ENCODE measurements around the gene MOB3A. TPM values are rescaled to one million over a fixed set of nuclear protein-coding genes. Genes with fewer than 3 reads are reported as not detected.

MOB3A gene
- total and polyA plus RNA-seq, 9 of the 15 experiments (the other 6 are each of a cell fraction or from before 2014, with no cell fraction given), result 1.1 to 24.1 (median 6.0) TPM

DNA sequence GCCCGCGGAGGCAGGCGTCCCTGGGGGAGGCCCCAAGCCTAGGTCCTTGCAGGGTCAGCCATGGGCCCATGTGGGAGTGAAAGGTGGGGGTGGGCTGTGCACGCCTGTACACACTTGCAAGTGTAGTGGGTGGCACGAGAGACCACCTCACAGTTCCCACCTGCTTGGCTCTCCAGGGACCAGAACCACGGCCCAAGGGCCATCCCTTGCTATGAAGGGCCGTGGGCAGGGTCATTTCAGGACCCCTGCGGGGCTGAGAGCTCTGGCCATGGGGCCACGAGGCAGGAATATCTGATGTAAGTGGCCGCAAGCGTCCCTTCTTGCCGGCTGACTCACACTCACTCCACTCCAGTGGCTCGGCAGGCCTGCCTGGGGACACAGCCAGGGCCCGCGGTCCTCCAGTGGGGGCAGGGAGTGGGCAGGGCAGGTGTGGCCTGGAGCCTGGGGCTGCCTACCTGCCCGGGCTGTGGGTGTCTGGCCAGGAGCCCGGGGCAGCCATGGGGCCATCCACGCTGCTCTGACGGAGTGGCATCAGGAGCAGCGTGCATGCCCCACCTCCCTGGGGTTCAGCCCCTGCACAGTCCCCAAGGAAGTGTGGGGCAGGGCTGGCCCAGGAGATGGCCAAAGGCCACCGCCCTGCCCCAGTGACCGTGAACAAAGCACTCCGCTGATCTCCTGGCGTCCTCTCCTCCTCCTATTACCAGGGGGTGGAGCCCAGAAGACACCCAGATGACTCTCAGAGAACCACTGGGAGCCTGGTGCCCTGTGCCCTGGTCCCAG lies 36.5 kb downstream of the MOB3A start (continued):
- TF ChIP-seq, protein P1, sequence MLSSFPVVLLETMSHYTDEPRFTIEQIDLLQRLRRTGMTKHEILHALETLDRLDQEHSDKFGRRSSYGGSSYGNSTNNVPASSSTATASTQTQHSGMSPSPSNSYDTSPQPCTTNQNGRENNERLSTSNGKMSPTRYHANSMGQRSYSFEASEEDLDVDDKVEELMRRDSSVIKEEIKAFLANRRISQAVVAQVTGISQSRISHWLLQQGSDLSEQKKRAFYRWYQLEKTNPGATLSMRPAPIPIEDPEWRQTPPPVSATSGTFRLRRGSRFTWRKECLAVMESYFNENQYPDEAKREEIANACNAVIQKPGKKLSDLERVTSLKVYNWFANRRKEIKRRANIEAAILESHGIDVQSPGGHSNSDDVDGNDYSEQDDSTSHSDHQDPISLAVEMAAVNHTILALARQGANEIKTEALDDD (IDR thresholded peaks at IDR 0.05), result no peak
- TF ChIP-seq, protein P2, sequence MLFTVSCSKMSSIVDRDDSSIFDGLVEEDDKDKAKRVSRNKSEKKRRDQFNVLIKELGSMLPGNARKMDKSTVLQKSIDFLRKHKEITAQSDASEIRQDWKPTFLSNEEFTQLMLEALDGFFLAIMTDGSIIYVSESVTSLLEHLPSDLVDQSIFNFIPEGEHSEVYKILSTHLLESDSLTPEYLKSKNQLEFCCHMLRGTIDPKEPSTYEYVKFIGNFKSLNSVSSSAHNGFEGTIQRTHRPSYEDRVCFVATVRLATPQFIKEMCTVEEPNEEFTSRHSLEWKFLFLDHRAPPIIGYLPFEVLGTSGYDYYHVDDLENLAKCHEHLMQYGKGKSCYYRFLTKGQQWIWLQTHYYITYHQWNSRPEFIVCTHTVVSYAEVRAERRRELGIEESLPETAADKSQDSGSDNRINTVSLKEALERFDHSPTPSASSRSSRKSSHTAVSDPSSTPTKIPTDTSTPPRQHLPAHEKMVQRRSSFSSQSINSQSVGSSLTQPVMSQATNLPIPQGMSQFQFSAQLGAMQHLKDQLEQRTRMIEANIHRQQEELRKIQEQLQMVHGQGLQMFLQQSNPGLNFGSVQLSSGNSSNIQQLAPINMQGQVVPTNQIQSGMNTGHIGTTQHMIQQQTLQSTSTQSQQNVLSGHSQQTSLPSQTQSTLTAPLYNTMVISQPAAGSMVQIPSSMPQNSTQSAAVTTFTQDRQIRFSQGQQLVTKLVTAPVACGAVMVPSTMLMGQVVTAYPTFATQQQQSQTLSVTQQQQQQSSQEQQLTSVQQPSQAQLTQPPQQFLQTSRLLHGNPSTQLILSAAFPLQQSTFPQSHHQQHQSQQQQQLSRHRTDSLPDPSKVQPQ (CRISPR knock-in tag; IDR thresholded peaks at IDR 0.05; ENCODE audit: borderline replicate concordance), result no peak
- TF ChIP-seq ZBTB1 (CRISPR knock-in tag; IDR thresholded peaks at IDR 0.05; ENCODE audit: borderline replicate concordance, low read depth) (no peak), CEBPG (CRISPR knock-in tag; IDR thresholded peaks at IDR 0.05) (peak; percentile 100), CEBPG (tag; conservative IDR thresholded peaks at IDR 0.05 in 1 of 2, IDR thresholded peaks at IDR 0.05 in 1 of 2) (peak; percentile 93 to 99)
- TF ChIP-seq, protein P3, sequence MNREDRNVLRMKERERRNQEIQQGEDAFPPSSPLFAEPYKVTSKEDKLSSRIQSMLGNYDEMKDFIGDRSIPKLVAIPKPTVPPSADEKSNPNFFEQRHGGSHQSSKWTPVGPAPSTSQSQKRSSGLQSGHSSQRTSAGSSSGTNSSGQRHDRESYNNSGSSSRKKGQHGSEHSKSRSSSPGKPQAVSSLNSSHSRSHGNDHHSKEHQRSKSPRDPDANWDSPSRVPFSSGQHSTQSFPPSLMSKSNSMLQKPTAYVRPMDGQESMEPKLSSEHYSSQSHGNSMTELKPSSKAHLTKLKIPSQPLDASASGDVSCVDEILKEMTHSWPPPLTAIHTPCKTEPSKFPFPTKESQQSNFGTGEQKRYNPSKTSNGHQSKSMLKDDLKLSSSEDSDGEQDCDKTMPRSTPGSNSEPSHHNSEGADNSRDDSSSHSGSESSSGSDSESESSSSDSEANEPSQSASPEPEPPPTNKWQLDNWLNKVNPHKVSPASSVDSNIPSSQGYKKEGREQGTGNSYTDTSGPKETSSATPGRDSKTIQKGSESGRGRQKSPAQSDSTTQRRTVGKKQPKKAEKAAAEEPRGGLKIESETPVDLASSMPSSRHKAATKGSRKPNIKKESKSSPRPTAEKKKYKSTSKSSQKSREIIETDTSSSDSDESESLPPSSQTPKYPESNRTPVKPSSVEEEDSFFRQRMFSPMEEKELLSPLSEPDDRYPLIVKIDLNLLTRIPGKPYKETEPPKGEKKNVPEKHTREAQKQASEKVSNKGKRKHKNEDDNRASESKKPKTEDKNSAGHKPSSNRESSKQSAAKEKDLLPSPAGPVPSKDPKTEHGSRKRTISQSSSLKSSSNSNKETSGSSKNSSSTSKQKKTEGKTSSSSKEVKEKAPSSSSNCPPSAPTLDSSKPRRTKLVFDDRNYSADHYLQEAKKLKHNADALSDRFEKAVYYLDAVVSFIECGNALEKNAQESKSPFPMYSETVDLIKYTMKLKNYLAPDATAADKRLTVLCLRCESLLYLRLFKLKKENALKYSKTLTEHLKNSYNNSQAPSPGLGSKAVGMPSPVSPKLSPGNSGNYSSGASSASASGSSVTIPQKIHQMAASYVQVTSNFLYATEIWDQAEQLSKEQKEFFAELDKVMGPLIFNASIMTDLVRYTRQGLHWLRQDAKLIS (CRISPR knock-in tag; IDR thresholded peaks at IDR 0.05), result peak; percentile 95
- TF ChIP-seq, protein P4, sequence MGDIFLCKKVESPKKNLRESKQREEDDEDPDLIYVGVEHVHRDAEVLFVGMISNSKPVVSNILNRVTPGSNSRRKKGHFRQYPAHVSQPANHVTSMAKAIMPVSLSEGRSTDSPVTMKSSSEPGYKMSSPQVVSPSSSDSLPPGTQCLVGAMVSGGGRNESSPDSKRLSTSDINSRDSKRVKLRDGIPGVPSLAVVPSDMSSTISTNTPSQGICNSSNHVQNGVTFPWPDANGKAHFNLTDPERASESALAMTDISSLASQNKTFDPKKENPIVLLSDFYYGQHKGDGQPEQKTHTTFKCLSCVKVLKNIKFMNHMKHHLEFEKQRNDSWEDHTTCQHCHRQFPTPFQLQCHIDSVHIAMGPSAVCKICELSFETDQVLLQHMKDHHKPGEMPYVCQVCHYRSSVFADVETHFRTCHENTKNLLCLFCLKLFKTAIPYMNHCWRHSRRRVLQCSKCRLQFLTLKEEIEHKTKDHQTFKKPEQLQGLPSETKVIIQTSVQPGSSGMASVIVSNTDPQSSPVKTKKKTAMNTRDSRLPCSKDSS (IDR thresholded peaks at IDR 0.05; ENCODE audit: low read depth, partially characterized antibody), result no peak
- TF ChIP-seq, protein P5, sequence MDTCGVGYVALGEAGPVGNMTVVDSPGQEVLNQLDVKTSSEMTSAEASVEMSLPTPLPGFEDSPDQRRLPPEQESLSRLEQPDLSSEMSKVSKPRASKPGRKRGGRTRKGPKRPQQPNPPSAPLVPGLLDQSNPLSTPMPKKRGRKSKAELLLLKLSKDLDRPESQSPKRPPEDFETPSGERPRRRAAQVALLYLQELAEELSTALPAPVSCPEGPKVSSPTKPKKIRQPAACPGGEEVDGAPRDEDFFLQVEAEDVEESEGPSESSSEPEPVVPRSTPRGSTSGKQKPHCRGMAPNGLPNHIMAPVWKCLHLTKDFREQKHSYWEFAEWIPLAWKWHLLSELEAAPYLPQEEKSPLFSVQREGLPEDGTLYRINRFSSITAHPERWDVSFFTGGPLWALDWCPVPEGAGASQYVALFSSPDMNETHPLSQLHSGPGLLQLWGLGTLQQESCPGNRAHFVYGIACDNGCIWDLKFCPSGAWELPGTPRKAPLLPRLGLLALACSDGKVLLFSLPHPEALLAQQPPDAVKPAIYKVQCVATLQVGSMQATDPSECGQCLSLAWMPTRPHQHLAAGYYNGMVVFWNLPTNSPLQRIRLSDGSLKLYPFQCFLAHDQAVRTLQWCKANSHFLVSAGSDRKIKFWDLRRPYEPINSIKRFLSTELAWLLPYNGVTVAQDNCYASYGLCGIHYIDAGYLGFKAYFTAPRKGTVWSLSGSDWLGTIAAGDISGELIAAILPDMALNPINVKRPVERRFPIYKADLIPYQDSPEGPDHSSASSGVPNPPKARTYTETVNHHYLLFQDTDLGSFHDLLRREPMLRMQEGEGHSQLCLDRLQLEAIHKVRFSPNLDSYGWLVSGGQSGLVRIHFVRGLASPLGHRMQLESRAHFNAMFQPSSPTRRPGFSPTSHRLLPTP (IDR thresholded peaks at IDR 0.05; ENCODE audit: borderline replicate concordance, extremely low read depth, insufficient read length), result no peak
- TF ChIP-seq, protein P6, sequence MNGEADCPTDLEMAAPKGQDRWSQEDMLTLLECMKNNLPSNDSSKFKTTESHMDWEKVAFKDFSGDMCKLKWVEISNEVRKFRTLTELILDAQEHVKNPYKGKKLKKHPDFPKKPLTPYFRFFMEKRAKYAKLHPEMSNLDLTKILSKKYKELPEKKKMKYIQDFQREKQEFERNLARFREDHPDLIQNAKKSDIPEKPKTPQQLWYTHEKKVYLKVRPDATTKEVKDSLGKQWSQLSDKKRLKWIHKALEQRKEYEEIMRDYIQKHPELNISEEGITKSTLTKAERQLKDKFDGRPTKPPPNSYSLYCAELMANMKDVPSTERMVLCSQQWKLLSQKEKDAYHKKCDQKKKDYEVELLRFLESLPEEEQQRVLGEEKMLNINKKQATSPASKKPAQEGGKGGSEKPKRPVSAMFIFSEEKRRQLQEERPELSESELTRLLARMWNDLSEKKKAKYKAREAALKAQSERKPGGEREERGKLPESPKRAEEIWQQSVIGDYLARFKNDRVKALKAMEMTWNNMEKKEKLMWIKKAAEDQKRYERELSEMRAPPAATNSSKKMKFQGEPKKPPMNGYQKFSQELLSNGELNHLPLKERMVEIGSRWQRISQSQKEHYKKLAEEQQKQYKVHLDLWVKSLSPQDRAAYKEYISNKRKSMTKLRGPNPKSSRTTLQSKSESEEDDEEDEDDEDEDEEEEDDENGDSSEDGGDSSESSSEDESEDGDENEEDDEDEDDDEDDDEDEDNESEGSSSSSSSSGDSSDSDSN (IDR thresholded peaks at IDR 0.05; ENCODE audit: borderline replicate concordance in 1 of 2, low read depth in 2 of 2, low read length in 2 of 2), result peak in 1 of 2 experiments; percentile 85; a peak in 1 of 4 replicates

Data from K562 (cell line).